K562 (cell line): ENCODE data around the gene GPR107. TPM values are rescaled to one million over a fixed set of nuclear protein-coding genes. Genes with fewer than 3 reads are reported as not detected.

Experiments used
- CAMTA2 ChIP-seq: fragments of 250-450 bp; sonication (Bioruptor Pico); conservative IDR thresholded peaks from 2 replicates; pipeline ENCODE4 v1.5.1; 2022
- EHMT2 ChIP-seq: fragments of 450-650 bp; IDR thresholded peaks from 2 replicates; pipeline ENCODE4 v1.6.1; 2018; ENCODE audit warnings: antibody characterized with exemption
- HCFC1 ChIP-seq: IDR thresholded peaks from 2 replicates; pipeline ENCODE4 v1.6.1; 2012; ENCODE audit warnings: low read depth, low read length, improper control_type of control experiment
- JUNB ChIP-seq: fragments of 450-650 bp; formaldehyde crosslinking; conservative IDR thresholded peaks from 2 replicates; pipeline ENCODE4 v1.4.0; 2020; ENCODE audit warnings: mild to moderate bottlenecking
- KDM4B ChIP-seq, 2 experiments: fragments of 450-650 bp in 1 of 2; sonication (generic) in 1 of 2; IDR thresholded peaks; 2 replicates each; pipeline ENCODE4 v1.6.1; 2016 to 2017; ENCODE audit warnings: borderline replicate concordance in 2 of 2, antibody characterized with exemption in 1 of 2, low read depth in 1 of 2, mild to moderate bottlenecking in 1 of 2
- MIER1 ChIP-seq: fragments of 450-650 bp; IDR thresholded peaks from 2 replicates; pipeline ENCODE4 v1.6.1; 2016; ENCODE audit warnings: antibody characterized with exemption, mild to moderate bottlenecking, low read depth
- NELFE ChIP-seq: IDR thresholded peaks from 2 replicates; pipeline ENCODE4 v1.6.1; 2011; ENCODE audit warnings: mild to moderate bottlenecking; ENCODE audit not compliant: insufficient read depth, insufficient read length
- POLR2G ChIP-seq: fragments of 200-400 bp; formaldehyde crosslinking; IDR thresholded peaks from 2 replicates; pipeline ENCODE4 v1.6.1; 2017; ENCODE audit warnings: low read depth, mild to moderate bottlenecking, antibody characterized with exemption, low read length, moderate library complexity
- SMAD4 ChIP-seq: fragments of 250-450 bp; sonication (Bioruptor Pico); conservative IDR thresholded peaks from 2 replicates; pipeline ENCODE4 v1.8.0; 2021; ENCODE audit warnings: inconsistent platforms, mild to moderate bottlenecking, moderate library complexity
- TAF15 ChIP-seq: fragments of 200-400 bp; formaldehyde crosslinking; IDR thresholded peaks from 2 replicates; pipeline ENCODE4 v1.6.1; 2017; ENCODE audit warnings: mild to moderate bottlenecking, low read depth, low read length, moderate library complexity
- ZBTB17 ChIP-seq: fragments of 450-650 bp; formaldehyde crosslinking; IDR thresholded peaks from 2 replicates; pipeline ENCODE4 v1.4.0; 2020; ENCODE audit warnings: mild to moderate bottlenecking
- ZNF232 ChIP-seq: sonication (generic); formaldehyde crosslinking; IDR thresholded peaks from 2 replicates; pipeline ENCODE4 v1.8.0; 2022; ENCODE audit warnings: mild to moderate bottlenecking, missing genetic modification reagents
- ZNF408 ChIP-seq: fragments of 250-450 bp; sonication (Bioruptor Pico); IDR thresholded peaks from 2 replicates; pipeline ENCODE4 v1.4.0; 2020; ENCODE audit warnings: low read depth, mild to moderate bottlenecking, moderate library complexity
- ZNF561 ChIP-seq: fragments of 450-650 bp; formaldehyde crosslinking; conservative IDR thresholded peaks from 2 replicates; pipeline ENCODE4 v1.4.0; 2020; ENCODE audit warnings: mild to moderate bottlenecking, moderate library complexity
- ZNF699 ChIP-seq: fragments of 250-450 bp; sonication (Bioruptor Pico); IDR thresholded peaks from 2 replicates; pipeline ENCODE4 v1.8.0; 2021; ENCODE audit warnings: mild to moderate bottlenecking, moderate library complexity; ENCODE audit not compliant: insufficient replicate concordance
- polyA plus RNA-seq, 8 experiments: library from polyadenylated mRNA; depleted of rRNA in 4 of 8; stranded (reverse) in 5 of 8; unstranded in 3 of 8; fragments of >200 nt; fragmentation: Nextera tagmentation in 2 of 8; fragmentation: Illumina TruSeq in 1 of 8; extraction: Ambion mirVana in 2 of 8; extraction: Trizol in 1 of 8; gene quantifications; 2 replicates each; pipeline versions ENCODE4 v1.2.1 to v1.2.3, GENCODE V29; 2011 to 2014; ENCODE audit warnings: inconsistent platforms in 1 of 8, missing spikeins in 1 of 8
- total RNA-seq, 7 experiments: library from RNA; depleted of rRNA in 6 of 7; stranded (reverse); fragments of >200 nt in 6 of 7; fragmentation: Illumina TruSeq in 2 of 7; extraction: Trizol in 2 of 7; gene quantifications; 2 replicates each; pipeline versions ENCODE4 v1.2.1 to v1.2.3, GENCODE V29; 2011 to 2021; ENCODE audit warnings: low replicate concordance in 1 of 7
- TF ChIP-seq, protein P1 (sequence below): fragments of 250-450 bp; sonication (Bioruptor Pico); IDR thresholded peaks from 2 replicates; pipeline ENCODE4 v1.4.0; 2020
- TF ChIP-seq, protein P2 (sequence below): fragments of 250-450 bp; sonication (Bioruptor Pico); IDR thresholded peaks from 2 replicates; pipeline ENCODE4 v1.8.0; 2022; ENCODE audit warnings: inconsistent platforms, mild to moderate bottlenecking, moderate library complexity, borderline replicate concordance
- TF ChIP-seq, protein P3 (sequence below): fragments of 450-650 bp; formaldehyde crosslinking; IDR thresholded peaks from 2 replicates; pipeline ENCODE4 v1.4.0; 2020; ENCODE audit warnings: mild to moderate bottlenecking, moderate library complexity
- TF ChIP-seq, protein P4 (sequence below): fragments of 450-650 bp; formaldehyde crosslinking; conservative IDR thresholded peaks from 2 replicates; pipeline ENCODE4 v1.4.0; 2022; ENCODE audit warnings: mild to moderate bottlenecking, missing genetic modification characterization

GPR107 gene
- total and polyA plus RNA-seq, 9 of the 15 experiments (the other 6 are each of a cell fraction or from before 2014, with no cell fraction given): 3.2 to 34.6 (median 14.4) TPM

DNA sequence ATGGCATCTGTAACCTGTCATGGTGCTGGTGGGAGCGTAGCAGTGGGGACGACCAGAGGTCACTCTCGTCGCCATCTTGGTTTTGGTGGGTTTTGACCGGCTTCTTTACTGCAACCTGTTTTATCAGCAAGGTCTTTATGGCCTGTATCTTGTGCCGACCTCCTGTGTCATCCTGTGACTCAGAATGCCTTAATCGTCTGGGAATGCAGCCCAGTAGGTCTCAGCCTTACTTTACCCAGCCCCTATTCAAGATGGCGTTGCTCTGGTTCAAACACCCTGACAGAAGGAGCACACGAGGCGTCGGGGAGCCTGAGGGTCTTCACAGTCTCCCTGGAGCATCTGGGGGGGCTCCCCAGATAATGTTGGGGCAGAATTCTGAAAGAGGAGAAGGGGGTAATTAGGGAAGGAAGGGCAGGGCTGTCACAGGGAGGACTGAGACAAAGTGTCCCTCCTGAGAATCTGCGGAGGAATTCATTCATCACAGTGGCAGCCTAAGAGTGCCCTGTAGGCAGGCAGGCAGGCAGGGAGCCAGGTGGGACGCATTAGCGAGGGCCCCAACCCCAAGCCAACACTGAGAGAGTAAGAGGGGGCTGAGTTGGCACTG is 97.2 kb downstream of the GPR107 start (continued):
- TF ChIP-seq, protein P1, sequence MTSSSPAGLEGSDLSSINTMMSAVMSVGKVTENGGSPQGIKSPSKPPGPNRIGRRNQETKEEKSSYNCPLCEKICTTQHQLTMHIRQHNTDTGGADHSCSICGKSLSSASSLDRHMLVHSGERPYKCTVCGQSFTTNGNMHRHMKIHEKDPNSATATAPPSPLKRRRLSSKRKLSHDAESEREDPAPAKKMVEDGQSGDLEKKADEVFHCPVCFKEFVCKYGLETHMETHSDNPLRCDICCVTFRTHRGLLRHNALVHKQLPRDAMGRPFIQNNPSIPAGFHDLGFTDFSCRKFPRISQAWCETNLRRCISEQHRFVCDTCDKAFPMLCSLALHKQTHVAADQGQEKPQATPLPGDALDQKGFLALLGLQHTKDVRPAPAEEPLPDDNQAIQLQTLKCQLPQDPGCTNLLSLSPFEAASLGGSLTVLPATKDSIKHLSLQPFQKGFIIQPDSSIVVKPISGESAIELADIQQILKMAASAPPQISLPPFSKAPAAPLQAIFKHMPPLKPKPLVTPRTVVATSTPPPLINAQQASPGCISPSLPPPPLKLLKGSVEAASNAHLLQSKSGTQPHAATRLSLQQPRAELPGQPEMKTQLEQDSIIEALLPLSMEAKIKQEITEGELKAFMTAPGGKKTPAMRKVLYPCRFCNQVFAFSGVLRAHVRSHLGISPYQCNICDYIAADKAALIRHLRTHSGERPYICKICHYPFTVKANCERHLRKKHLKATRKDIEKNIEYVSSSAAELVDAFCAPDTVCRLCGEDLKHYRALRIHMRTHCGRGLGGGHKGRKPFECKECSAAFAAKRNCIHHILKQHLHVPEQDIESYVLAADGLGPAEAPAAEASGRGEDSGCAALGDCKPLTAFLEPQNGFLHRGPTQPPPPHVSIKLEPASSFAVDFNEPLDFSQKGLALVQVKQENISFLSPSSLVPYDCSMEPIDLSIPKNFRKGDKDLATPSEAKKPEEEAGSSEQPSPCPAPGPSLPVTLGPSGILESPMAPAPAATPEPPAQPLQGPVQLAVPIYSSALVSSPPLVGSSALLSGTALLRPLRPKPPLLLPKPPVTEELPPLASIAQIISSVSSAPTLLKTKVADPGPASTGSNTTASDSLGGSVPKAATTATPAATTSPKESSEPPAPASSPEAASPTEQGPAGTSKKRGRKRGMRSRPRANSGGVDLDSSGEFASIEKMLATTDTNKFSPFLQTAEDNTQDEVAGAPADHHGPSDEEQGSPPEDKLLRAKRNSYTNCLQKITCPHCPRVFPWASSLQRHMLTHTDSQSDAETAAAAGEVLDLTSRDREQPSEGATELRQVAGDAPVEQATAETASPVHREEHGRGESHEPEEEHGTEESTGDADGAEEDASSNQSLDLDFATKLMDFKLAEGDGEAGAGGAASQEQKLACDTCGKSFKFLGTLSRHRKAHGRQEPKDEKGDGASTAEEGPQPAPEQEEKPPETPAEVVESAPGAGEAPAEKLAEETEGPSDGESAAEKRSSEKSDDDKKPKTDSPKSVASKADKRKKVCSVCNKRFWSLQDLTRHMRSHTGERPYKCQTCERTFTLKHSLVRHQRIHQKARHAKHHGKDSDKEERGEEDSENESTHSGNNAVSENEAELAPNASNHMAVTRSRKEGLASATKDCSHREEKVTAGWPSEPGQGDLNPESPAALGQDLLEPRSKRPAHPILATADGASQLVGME (CRISPR knock-in tag): peak; percentile 55; the same call in 1 of the 2 replicates
- peak; percentile 95 for TF ChIP-seq ZBTB17
- TF ChIP-seq, protein P2, sequence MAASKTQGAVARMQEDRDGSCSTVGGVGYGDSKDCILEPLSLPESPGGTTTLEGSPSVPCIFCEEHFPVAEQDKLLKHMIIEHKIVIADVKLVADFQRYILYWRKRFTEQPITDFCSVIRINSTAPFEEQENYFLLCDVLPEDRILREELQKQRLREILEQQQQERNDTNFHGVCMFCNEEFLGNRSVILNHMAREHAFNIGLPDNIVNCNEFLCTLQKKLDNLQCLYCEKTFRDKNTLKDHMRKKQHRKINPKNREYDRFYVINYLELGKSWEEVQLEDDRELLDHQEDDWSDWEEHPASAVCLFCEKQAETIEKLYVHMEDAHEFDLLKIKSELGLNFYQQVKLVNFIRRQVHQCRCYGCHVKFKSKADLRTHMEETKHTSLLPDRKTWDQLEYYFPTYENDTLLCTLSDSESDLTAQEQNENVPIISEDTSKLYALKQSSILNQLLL (CRISPR knock-in tag): no peak
- no peak for TF ChIP-seq POLR2G
- TF ChIP-seq EHMT2: peak; percentile 43; the same call in 1 of the 2 replicates
- no peak for TF ChIP-seq TAF15
- no peak for TF ChIP-seq HCFC1
- TF ChIP-seq, protein P3, sequence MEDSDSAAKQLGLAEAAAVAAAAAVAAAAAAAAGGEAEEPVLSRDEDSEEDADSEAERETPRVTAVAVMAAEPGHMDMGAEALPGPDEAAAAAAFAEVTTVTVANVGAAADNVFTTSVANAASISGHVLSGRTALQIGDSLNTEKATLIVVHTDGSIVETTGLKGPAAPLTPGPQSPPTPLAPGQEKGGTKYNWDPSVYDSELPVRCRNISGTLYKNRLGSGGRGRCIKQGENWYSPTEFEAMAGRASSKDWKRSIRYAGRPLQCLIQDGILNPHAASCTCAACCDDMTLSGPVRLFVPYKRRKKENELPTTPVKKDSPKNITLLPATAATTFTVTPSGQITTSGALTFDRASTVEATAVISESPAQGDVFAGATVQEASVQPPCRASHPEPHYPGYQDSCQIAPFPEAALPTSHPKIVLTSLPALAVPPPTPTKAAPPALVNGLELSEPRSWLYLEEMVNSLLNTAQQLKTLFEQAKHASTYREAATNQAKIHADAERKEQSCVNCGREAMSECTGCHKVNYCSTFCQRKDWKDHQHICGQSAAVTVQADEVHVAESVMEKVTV (CRISPR knock-in tag): 0 out of 2 replicates have a peak, but pooled peaks have one; percentile 25
- no peak for TF ChIP-seq CAMTA2
- TF ChIP-seq ZNF561 (CRISPR knock-in tag): peak; percentile 83; the same call in 1 of the 2 replicates
- TF ChIP-seq ZNF699 (CRISPR knock-in tag): no peak
- no peak for TF ChIP-seq MIER1
- no peak for TF ChIP-seq KDM4B (IDR thresholded peaks at IDR 0.05; ENCODE audit: borderline replicate concordance in 2 of 2, low read depth in 1 of 2)
- TF ChIP-seq JUNB (CRISPR knock-in tag): no peak
- no peak for TF ChIP-seq ZNF232 (CRISPR knock-in tag)
- peak; percentile 99 for TF ChIP-seq SMAD4 (CRISPR knock-in tag)
- TF ChIP-seq NELFE: no peak
- TF ChIP-seq, protein P4, sequence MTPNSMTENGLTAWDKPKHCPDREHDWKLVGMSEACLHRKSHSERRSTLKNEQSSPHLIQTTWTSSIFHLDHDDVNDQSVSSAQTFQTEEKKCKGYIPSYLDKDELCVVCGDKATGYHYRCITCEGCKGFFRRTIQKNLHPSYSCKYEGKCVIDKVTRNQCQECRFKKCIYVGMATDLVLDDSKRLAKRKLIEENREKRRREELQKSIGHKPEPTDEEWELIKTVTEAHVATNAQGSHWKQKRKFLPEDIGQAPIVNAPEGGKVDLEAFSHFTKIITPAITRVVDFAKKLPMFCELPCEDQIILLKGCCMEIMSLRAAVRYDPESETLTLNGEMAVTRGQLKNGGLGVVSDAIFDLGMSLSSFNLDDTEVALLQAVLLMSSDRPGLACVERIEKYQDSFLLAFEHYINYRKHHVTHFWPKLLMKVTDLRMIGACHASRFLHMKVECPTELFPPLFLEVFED (CRISPR knock-in tag): peak; percentile 97
- no peak for TF ChIP-seq ZNF408 (CRISPR knock-in tag)
